Keratinocyte (primary cell): ENCODE results near the gene NIPBL. TPM values are rescaled to one million over a fixed set of nuclear protein-coding genes. Genes with fewer than 3 reads are reported as not detected.

Experiments
- DNase-seq: peaks from one replicate; pipeline ENCODE4 v3.0.0-alpha.2; 2011; ENCODE audit warnings: low read depth, missing footprints, low spot score
- FAIRE-seq: peaks from 2 replicates; lab custom pipeline; 2011; peaks lifted over from hg19 to GRCh38; lab: Jason Lieb, UNC
- H2AFZ ChIP-seq: 2 replicates; pipeline ENCODE4 v1.6.0; 2012; ENCODE audit warnings: low read length, control low read depth, inconsistent platforms; ENCODE audit not compliant: control insufficient read depth
- H3K27ac ChIP-seq: 2 replicates; pipeline ENCODE4 v1.5.1; 2011; ENCODE audit warnings: low read length; ENCODE audit not compliant: control insufficient read depth, insufficient read depth
- H3K27me3 ChIP-seq: 3 replicates; pipeline ENCODE4 v1.6.0; 2011; ENCODE audit warnings: low read length; ENCODE audit not compliant: control insufficient read depth, insufficient read depth; ENCODE audit errors: extremely low read depth
- H3K36me3 ChIP-seq, 2 experiments: 2 replicates in 1 of 2; 3 replicates in 1 of 2; pipeline ENCODE4 v1.5.1; 2011; ENCODE audit warnings: low read length in 2 of 2, mild to moderate bottlenecking in 1 of 2; ENCODE audit not compliant: control insufficient read depth in 2 of 2, insufficient read depth in 2 of 2; ENCODE audit errors: extremely low read depth in 1 of 2
- H3K4me1 ChIP-seq: 3 replicates; pipeline ENCODE4 v1.5.1; 2011; ENCODE audit warnings: low read length; ENCODE audit not compliant: control insufficient read depth, insufficient read depth; ENCODE audit errors: extremely low read depth
- H3K4me2 ChIP-seq: 3 replicates; pipeline ENCODE4 v1.6.0; 2011; ENCODE audit warnings: low read depth, low read length; ENCODE audit not compliant: control insufficient read depth, insufficient read depth; ENCODE audit errors: extremely low read depth
- H3K4me3 ChIP-seq, 3 experiments: fragments of 200-600 bp in 1 of 3; sonication (generic) in 1 of 3; 2 replicates in 2 of 3; 3 replicates in 1 of 3; pipeline ENCODE4 v1.5.1; 2011 to 2016; ENCODE audit warnings: low read length in 3 of 3, mild to moderate bottlenecking in 3 of 3, control low read depth in 2 of 3, inconsistent platforms in 1 of 3, low read depth in 1 of 3, mixed read lengths in 1 of 3, mixed run types in 1 of 3, moderate library complexity in 1 of 3; ENCODE audit not compliant: control insufficient read depth in 2 of 3, insufficient read depth in 2 of 3; ENCODE audit errors: extremely low read depth in 1 of 3
- H3K79me2 ChIP-seq: 2 replicates; pipeline ENCODE4 v1.6.0; 2012; ENCODE audit warnings: low read length; ENCODE audit not compliant: control insufficient read depth, insufficient read depth
- H3K9ac ChIP-seq: 3 replicates; pipeline ENCODE4 v1.6.0; 2011; ENCODE audit warnings: low read length; ENCODE audit not compliant: control insufficient read depth, insufficient read depth; ENCODE audit errors: extremely low read depth
- H3K9me1 ChIP-seq: 3 replicates; pipeline ENCODE4 v1.6.0; 2011; ENCODE audit warnings: low read length; ENCODE audit not compliant: control insufficient read depth, insufficient read depth; ENCODE audit errors: extremely low read depth
- H3K9me3 ChIP-seq: 2 replicates; pipeline ENCODE4 v1.5.1; 2012; ENCODE audit warnings: low read depth, low read length; ENCODE audit not compliant: control insufficient read depth
- H4K20me1 ChIP-seq: 3 replicates; pipeline ENCODE4 v1.6.0; 2011; ENCODE audit warnings: low read length; ENCODE audit not compliant: control insufficient read depth, insufficient read depth; ENCODE audit errors: extremely low read depth
- EZH2 ChIP-seq: IDR thresholded peaks from one replicate; pipeline ENCODE4 v1.6.1; 2012; ENCODE audit warnings: inconsistent platforms, mild to moderate bottlenecking, low read length, moderate library complexity
- dilution Hi-C: fragments of 300-500 bp; cut with MboI; formaldehyde crosslinking; loops from one replicate; pipeline ENCODE4 v1.7.0; 2020; ENCODE audit warnings: low sequenced_read_pairs; ENCODE audit not compliant: extremely low pct_ligation_motif_present
- polyA plus RNA-seq, 5 experiments: library from polyadenylated mRNA; depleted of rRNA in 3 of 5; stranded (reverse) in 3 of 5; stranded (forward) in 1 of 5; unstranded in 1 of 5; fragments of >200 nt; gene quantifications; 1 replicate in 1 of 5; 2 replicates in 3 of 5; 3 replicates in 1 of 5; pipeline versions ENCODE4 v1.2.1 to v1.2.3, GENCODE V29; 2011 to 2012; ENCODE audit warnings: missing spikeins in 2 of 5, low read depth in 1 of 5, low replicate concordance in 1 of 5
- TF ChIP-seq, protein P1 (sequence below), 3 experiments: IDR thresholded peaks in 1 of 3; conservative IDR thresholded peaks in 1 of 3; optimal IDR thresholded peaks in 1 of 3; 2 replicates in 2 of 3; 3 replicates in 1 of 3; pipeline versions ENCODE3 to v1.5.1; 2011; ENCODE audit warnings: low read length in 3 of 3, mild to moderate bottlenecking in 3 of 3, moderate library complexity in 2 of 3, control low read depth in 1 of 3, inconsistent platforms in 1 of 3; ENCODE audit not compliant: insufficient read depth in 2 of 3; ENCODE audit errors: extremely low read depth in 1 of 3

The NIPBL gene
- polyA plus RNA-seq, 1 donor (not counting 4 experiments of a cell fraction or from before 2014, with no cell fraction given), result 23.4 TPM

DNA sequence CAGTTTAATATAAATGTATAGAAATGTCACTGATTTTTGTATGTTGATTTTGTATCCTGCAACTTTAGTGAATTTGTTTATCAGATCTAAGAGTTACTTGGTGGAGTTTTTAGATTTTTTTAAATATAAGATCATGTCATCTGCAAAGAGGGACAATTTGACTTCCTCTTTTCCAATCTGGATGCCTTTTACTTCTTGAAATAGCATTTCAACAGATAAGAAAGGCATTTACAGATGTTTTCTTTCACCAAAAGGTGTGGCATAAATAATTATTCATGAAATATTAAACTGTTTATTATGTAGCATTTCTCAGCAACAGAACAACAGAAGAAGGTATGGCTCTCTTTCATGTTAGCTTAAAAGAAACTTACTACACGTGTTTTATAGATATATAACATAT lies 34.9 kb upstream of the NIPBL start:
- Histone ChIP-seq H3K79me2 (no peaks in the 10 kb centered on the region), H3K9ac (no peak overlapping the region), H3K27ac (no peak overlapping the region), H3K27me3 (peaks cover 4% of the 10 kb centered on the region), H3K9me1 (no peaks in the 10 kb centered on the region), H3K4me3 (no peak overlapping the region), H3K9me3 (no peaks in the 10 kb centered on the region), H4K20me1 (no peaks in the 10 kb centered on the region), H3K4me1 (no peaks in the 10 kb centered on the region), H3K4me2 (no peak overlapping the region), H3K36me3 (no peaks in the 10 kb centered on the region), H2AFZ (no peak overlapping the region)
- dilution Hi-C loops, result no loop called here
- no peak for TF ChIP-seq EZH2
- TF ChIP-seq, protein P1, sequence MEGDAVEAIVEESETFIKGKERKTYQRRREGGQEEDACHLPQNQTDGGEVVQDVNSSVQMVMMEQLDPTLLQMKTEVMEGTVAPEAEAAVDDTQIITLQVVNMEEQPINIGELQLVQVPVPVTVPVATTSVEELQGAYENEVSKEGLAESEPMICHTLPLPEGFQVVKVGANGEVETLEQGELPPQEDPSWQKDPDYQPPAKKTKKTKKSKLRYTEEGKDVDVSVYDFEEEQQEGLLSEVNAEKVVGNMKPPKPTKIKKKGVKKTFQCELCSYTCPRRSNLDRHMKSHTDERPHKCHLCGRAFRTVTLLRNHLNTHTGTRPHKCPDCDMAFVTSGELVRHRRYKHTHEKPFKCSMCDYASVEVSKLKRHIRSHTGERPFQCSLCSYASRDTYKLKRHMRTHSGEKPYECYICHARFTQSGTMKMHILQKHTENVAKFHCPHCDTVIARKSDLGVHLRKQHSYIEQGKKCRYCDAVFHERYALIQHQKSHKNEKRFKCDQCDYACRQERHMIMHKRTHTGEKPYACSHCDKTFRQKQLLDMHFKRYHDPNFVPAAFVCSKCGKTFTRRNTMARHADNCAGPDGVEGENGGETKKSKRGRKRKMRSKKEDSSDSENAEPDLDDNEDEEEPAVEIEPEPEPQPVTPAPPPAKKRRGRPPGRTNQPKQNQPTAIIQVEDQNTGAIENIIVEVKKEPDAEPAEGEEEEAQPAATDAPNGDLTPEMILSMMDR (optimal IDR thresholded peaks at IDR 0.05 in 1 of 3, IDR thresholded peaks at IDR 0.05 in 1 of 3, conservative IDR thresholded peaks at IDR 0.05 in 1 of 3; ENCODE audit: extremely low read depth in 1 of 3, insufficient read depth in 2 of 3, low read length in 3 of 3), result no peak
- DNase-seq (no peak), FAIRE-seq (no peak)

DNA sequence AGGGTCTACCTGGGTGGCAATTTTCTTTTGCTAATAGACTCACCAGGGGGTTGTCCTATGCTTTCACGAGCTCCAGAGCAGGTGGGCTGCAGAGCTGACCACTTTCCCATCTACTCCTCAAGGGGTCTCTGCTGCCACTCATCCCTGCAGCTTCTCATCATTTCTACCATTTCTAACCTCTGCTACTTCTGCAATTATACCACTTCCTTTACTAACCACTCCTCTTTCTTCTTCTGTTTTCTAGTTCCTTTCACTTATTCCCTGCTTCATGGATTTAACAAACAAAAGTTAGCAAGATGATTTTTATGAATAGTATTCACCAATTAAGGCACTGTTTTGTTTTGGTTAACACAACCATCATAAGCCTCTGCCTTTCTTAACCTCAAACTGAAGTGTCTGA lies 34.5 kb upstream of the NIPBL start:
- Histone ChIP-seq H3K9me3 (no peaks in the 10 kb centered on the region), H4K20me1 (no peaks in the 10 kb centered on the region), H3K79me2 (no peaks in the 10 kb centered on the region), H3K27me3 (peaks cover 4% of the 10 kb centered on the region), H3K4me1 (no peaks in the 10 kb centered on the region), H3K36me3 (no peaks in the 10 kb centered on the region), H3K9ac (no peak overlapping the region), H3K27ac (no peak overlapping the region), H2AFZ (no peak overlapping the region), H3K9me1 (no peaks in the 10 kb centered on the region), H3K4me3 (no peak overlapping the region), H3K4me2 (no peak overlapping the region)
- DNase-seq, result no peak
- no peak for FAIRE-seq
- TF ChIP-seq, protein P1 (optimal IDR thresholded peaks at IDR 0.05 in 1 of 3, IDR thresholded peaks at IDR 0.05 in 1 of 3, conservative IDR thresholded peaks at IDR 0.05 in 1 of 3; ENCODE audit: extremely low read depth in 1 of 3, insufficient read depth in 2 of 3, low read length in 3 of 3), result no peak
- no peak for TF ChIP-seq EZH2
- dilution Hi-C loops, result no loop called here
